Embryonic facial prominence (tissue), 1 donor: ENCODE measurements around the gene ANKRD39.
A peak's percentile ranks its signal among the peaks of the same experiment; 100 is the strongest.

Experiments used
- DNase-seq: peaks from one replicate; pipeline ENCODE4 v3.0.0-alpha.2; 2016; ENCODE audit errors: extremely low spot score

The ANKRD39 gene

GRCh38 chr2:96828874-96829273 is 28.9 kb downstream of the ANKRD39 start:
- no peak for DNase-seq

- DNase-seq: no peak
Measured at GRCh38 chr2:96828436-96828835, 29.4 kb downstream of the ANKRD39 start.

DNA sequence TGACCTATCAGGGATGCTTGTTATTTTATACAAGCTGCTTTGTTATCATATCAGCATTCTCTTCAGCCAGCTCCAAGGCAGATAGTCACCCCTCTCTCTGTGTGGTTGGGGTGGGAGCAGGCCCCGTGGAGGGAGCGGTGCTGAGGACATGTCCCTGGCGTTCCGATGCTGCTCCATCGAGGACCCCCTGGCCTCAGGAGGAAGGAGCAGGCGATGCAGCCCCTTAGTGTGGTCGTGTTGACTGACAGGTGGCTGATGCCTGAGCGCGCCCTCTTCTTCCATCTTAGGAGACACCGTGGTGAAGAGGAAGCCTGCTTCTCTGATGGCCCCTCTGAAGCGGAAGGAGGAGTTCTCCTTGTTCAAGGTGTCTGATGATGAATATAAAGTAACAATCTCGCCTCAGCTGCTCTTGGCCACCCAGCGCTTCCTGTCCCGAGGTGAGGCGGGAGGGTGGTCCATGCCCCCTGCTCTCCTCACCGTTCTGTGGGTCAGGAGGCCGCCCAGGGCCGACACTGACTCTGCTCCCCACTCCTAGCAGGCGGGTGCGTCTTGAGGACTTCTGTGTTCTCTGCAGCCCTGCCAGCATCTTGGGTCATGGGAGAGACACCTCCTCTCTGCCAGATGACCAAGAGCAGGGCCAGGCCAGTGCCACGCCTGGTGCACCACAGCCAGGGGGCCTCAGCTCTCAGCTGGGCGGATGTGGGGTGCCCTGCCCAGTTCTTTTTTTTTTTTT is 31.1 kb downstream of the ANKRD39 start:
- no peak for DNase-seq

DNA sequence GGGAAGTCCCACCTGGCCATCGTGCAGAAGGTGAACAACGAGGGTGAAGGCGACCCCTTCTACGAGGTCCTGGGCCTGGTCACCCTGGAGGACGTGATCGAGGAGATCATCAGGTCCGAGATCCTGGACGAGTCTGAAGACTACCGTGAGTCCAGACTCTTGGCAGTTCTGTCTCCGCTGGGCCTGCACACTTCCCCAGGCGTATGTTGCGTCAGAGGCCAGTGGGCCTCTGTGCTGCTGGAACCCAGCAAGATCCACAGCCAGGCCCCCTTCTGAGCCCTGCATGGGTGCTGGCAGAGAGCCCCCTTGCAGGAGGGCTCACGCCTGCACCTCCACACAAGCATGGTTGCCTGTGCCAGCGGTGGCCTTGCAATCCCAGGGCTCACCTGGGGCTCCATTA is 32.8 kb downstream of the ANKRD39 start:
- no peak for DNase-seq

- no peak for DNase-seq
Measured at GRCh38 chr2:96824079-96824870, 33.5 kb downstream of the ANKRD39 start.

- no peak for DNase-seq
Measured at GRCh38 chr2:96823198-96823597, 34.6 kb downstream of the ANKRD39 start.

GRCh38 chr2:96822786-96823185 is 35.0 kb downstream of the ANKRD39 start:
- DNase-seq: no peak

DNA sequence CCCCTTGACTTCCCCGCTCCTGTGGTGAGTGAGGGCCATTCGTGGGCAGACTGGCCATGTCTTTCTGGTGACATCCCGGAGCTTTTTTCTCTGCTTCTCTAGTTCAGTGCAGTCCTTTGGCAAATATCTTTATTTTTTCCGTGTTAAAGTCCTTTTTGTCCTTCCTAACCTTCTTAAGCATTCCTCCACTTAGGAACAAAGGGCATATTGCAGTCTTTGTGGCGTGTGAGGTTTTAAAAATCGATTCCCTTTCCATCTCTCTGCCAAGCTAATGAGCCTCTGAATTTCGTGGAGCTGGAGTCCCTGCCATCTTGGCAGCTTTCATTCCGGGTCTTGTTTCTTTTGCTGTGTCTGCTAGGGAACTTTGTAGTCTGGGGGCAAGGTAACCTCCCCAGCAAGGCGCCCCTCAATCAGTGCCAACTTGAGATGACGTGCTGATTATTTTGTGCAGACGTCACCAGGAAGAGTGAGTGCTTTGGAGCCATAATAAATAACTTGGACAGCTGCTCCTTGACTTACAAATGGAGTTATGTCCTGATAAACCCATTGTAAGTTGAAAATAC is 36.6 kb downstream of the ANKRD39 start:
- no peak for DNase-seq

- DNase-seq: no peak
Measured at GRCh38 chr2:96819876-96820511, 37.8 kb downstream of the ANKRD39 start.

GRCh38 chr2:96819128-96819875 is 38.5 kb downstream of the ANKRD39 start:
- DNase-seq: no peak

DNA sequence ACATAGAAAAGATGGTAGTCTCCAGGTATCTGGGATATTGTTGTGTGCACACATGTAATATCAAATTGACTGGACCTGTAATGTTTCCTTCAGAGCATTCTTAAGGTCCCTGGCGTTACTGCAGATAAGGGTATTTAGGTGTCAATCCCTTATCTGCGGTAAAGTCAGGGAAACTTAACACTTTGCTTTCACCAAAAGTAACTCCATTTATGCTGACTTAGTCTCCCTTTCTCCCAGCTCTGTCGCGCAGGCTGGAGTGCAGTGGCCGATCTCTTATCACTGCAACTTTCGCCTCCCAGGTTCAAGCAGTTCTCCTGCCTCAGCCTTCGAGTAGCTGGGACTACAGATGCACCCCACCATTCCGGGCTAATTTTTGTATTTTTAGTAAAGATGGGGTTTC is 39.9 kb downstream of the ANKRD39 start:
- DNase-seq: no peak

- no peak for DNase-seq
Measured at GRCh38 chr2:96816836-96817702, 40.7 kb downstream of the ANKRD39 start.

DNA sequence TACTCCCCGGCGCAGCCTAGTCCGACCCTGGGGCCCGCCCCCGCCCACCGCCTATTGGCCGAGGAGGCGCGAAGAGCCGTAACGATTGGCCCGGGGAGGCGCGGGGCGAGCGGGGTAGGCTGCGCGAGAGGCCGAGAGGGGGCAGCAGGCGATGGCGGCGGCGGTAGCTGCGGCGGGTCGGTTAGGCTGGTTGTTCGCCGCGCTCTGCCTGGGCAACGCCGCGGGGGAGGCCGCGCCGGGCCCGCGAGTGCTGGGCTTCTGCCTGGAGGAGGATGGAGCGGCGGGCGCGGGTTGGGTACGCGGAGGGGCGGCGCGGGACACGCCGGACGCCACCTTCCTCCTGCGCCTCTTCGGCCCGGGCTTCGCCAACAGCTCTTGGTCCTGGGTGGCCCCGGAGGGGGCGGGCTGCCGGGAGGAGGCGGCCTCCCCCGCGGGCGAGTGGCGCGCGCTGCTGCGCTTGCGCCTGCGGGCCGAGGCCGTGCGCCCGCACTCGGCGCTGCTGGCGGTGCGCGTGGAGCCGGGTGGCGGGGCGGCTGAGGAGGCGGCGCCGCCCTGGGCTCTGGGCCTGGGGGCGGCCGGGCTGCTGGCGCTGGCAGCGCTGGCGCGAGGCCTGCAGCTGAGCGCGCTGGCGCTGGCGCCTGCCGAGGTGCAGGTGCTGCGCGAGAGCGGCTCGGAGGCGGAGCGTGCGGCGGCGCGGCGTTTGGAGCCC is 41.5 kb downstream of the ANKRD39 start, which contains the start of gene CNNM3:
Gene CNNM3, plus strand, starts transcription at position 142 of the 709 bp plus-strand sequence. Its CDS starts 10 bp downstream, at position 152.
- peak; percentile 69 for DNase-seq

GRCh38 chr2:96815326-96816126 is 42.3 kb downstream of the ANKRD39 start:
- DNase-seq: no peak

DNA sequence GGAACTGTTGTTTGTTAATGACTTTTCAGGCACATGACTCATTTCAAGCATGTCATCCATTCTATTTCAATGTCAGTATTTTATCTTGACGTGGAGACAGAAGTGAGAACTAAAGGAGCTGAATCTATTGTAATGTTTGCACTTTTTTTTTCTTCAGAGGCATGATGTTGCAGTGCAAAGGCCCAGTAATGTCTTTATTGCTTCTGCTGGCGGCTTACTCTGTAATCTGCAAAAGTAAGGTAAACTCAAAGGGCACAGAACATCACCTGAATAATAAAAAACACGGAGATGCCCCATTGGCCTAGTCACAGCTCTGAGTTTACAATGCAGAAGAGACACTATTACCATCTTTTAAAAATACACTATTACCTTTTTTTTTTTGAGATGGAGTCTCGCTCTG is 44.2 kb downstream of the ANKRD39 start:
- DNase-seq: no peak

DNA sequence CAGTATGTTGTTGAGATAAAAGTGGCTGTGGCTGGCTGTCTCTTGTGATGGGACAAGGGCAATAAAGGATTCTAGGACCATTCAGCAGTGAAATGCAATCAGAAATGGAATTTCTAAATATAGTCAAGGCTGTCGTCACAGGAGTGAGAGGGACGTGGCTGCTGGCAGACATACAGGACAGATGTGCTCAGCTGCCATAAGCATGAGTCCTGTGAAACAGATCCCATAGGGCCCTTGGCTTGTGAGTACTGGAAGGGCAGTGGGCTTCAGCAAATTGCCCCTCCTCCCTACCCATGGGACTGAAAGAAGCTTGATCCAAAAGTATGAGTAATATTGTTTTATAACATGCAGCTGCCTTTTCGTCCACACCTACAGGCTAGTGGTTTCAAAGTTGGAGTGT is 45.9 kb downstream of the ANKRD39 start:
- DNase-seq: no peak

GRCh38 chr2:96810783-96811192 is 47.0 kb downstream of the ANKRD39 start:
- no peak for DNase-seq

GRCh38 chr2:96809951-96810782 is 47.6 kb downstream of the ANKRD39 start:
- no peak for DNase-seq
